Loucy (cell line): ENCODE data around the gene MYL12A.

Experiments
- H2AFZ ChIP-seq: fragments of 200-600 bp; sonication (generic); 2 replicates; pipeline ENCODE4 v1.6.0; 2016; ENCODE audit warnings: antibody characterized with exemption, mild to moderate bottlenecking, low read length, moderate library complexity
- H3F3A ChIP-seq: fragments of 200-600 bp; 2 replicates; pipeline ENCODE4 v1.6.0; 2016; ENCODE audit warnings: antibody characterized with exemption, low read depth, mild to moderate bottlenecking
- H3K27me3 ChIP-seq: fragments of 200-600 bp; sonication (generic); 2 replicates; pipeline ENCODE4 v1.6.1; 2014; ENCODE audit warnings: low read length, mild to moderate bottlenecking; ENCODE audit not compliant: insufficient read depth, poor library complexity, severe bottlenecking
- H3K36me3 ChIP-seq: fragments of 200-600 bp; sonication (generic); 2 replicates; pipeline ENCODE4 v1.6.1; 2016; ENCODE audit warnings: low read length; ENCODE audit not compliant: insufficient read depth
- H3K4me1 ChIP-seq: fragments of 200-600 bp; sonication (generic); 2 replicates; pipeline ENCODE4 v1.5.1; 2014; ENCODE audit warnings: low read length, mild to moderate bottlenecking; ENCODE audit not compliant: insufficient read depth, poor library complexity, severe bottlenecking
- H3K4me2 ChIP-seq: fragments of 200-600 bp; sonication (generic); 2 replicates; pipeline ENCODE4 v1.6.0; 2014; ENCODE audit warnings: antibody characterized with exemption, low read length, low read depth, mild to moderate bottlenecking; ENCODE audit not compliant: poor library complexity, severe bottlenecking
- H3K4me3 ChIP-seq: fragments of 200-600 bp; sonication (generic); 2 replicates; pipeline ENCODE4 v1.5.1; 2014; ENCODE audit warnings: low read length, mild to moderate bottlenecking, mixed read lengths; ENCODE audit not compliant: poor library complexity, severe bottlenecking
- H3K79me2 ChIP-seq: fragments of 200-600 bp; sonication (generic); 2 replicates; pipeline ENCODE4 v1.6.1; 2014; ENCODE audit warnings: low read length; ENCODE audit not compliant: insufficient read depth
- H3K9ac ChIP-seq: fragments of 200-600 bp; sonication (generic); 2 replicates; pipeline ENCODE4 v1.6.0; 2014; ENCODE audit warnings: mild to moderate bottlenecking, low read depth, low read length, moderate library complexity; ENCODE audit not compliant: poor library complexity, severe bottlenecking
- H3K9me2 ChIP-seq: fragments of 200-600 bp; sonication (generic); replicated peaks from 2 replicates; pipeline ENCODE4 v1.6.1; 2016; ENCODE audit warnings: low read depth, low read length, mixed read lengths
- H3K9me3 ChIP-seq: fragments of 200-600 bp; sonication (generic); 2 replicates; pipeline ENCODE4 v1.6.1; 2014; ENCODE audit warnings: mild to moderate bottlenecking, antibody characterized with exemption, low read length, low read depth; ENCODE audit not compliant: insufficient read depth
- H4K20me1 ChIP-seq: fragments of 200-600 bp; sonication (generic); 2 replicates; pipeline ENCODE4 v1.6.0; 2014; ENCODE audit warnings: antibody characterized with exemption, low read length, mild to moderate bottlenecking; ENCODE audit not compliant: insufficient read depth, poor library complexity, severe bottlenecking
- EZH2phosphoT487 ChIP-seq: fragments of 200-600 bp; IDR thresholded peaks from 2 replicates; pipeline ENCODE4 v1.6.1; 2018; ENCODE audit warnings: antibody characterized with exemption, mild to moderate bottlenecking, moderate library complexity, borderline replicate concordance
- TF ChIP-seq, protein P1 (sequence below): fragments of 200-600 bp; sonication (generic); conservative IDR thresholded peaks from 2 replicates; pipeline ENCODE4 v1.5.1; 2014; ENCODE audit warnings: mild to moderate bottlenecking, antibody characterized with exemption, low read length

The MYL12A gene

DNA sequence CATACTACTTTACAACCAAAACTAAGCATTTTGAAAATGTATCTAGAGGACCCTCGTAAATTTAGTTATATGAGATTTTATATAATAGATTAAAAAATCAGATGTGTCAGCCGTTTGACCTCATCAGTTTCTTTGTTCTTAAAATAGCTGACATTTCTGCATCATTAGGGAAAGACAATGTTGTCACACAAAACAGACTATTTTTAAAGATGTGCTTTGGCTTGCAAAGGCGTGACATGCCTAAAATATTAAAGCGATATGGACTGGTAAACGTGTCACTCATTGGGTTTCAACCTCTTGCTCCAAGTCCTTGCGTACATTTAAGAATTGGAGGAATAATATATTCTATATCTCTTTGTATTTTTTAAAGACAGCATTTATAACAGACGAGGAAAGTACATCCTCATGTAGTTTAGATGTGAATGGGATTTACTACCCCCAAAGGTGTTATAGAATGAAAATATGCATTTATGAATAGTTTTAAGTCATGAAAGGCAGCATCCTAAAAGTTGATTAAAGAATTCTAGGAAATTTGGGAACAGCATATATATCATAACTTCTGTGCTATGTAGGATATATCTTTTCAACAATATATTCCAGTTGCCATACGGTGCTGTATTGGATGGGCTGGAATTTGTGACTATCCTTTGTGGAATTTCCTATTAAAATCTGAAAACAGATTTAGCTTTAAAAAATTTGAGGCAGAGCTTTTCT, 3.8 kb downstream of the MYL12A start:
- peak overlapping the region; percentile 92 for H3K4me3 ChIP-seq
- H3K9me2 ChIP-seq: no peaks in the 10 kb centered on the region
- H3K27me3 ChIP-seq: peaks cover 6% of the 10 kb centered on the region
- no peaks in the 10 kb centered on the region for H3K9me3 ChIP-seq
- no peak overlapping the region for H2AFZ ChIP-seq
- peak overlapping the region; percentile 98 for H3K4me2 ChIP-seq
- peak overlapping the region; percentile 25 for H3K9ac ChIP-seq
- H3K4me1 ChIP-seq: peaks cover 52% of the 10 kb centered on the region
- H3K36me3 ChIP-seq: peaks cover 35% of the 10 kb centered on the region
- H3K79me2 ChIP-seq: peaks cover 91% of the 10 kb centered on the region
- peaks cover 66% of the 10 kb centered on the region for H4K20me1 ChIP-seq
- TF ChIP-seq, protein P1, sequence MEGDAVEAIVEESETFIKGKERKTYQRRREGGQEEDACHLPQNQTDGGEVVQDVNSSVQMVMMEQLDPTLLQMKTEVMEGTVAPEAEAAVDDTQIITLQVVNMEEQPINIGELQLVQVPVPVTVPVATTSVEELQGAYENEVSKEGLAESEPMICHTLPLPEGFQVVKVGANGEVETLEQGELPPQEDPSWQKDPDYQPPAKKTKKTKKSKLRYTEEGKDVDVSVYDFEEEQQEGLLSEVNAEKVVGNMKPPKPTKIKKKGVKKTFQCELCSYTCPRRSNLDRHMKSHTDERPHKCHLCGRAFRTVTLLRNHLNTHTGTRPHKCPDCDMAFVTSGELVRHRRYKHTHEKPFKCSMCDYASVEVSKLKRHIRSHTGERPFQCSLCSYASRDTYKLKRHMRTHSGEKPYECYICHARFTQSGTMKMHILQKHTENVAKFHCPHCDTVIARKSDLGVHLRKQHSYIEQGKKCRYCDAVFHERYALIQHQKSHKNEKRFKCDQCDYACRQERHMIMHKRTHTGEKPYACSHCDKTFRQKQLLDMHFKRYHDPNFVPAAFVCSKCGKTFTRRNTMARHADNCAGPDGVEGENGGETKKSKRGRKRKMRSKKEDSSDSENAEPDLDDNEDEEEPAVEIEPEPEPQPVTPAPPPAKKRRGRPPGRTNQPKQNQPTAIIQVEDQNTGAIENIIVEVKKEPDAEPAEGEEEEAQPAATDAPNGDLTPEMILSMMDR: no peak
- TF ChIP-seq EZH2phosphoT487: no peak
- H3F3A ChIP-seq: no peaks in the 10 kb centered on the region; the same call in 1 of the 2 replicates

DNA sequence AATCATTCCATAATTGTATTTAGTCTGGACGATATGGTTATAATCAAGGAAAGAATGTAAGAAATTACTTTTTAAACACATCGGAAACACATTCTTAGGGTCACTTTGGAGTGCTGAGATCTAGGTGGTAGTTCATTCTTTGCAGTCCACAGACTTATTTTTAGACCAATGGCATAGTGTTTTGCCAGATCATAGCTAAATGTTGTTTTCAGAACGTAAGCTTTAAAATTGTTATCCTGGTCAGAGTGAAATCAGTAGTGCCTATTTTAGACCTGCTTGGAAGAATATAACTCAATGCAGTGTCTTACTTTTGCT, 4.3 kb downstream of the MYL12A start:
- Histone ChIP-seq H3K27me3 (peaks cover 6% of the 10 kb centered on the region), H3K4me3 (peak overlapping the region; percentile 92), H3F3A (no peaks in the 10 kb centered on the region; the same call in 1 of the 2 replicates), H3K9me2 (no peaks in the 10 kb centered on the region), H3K4me2 (peak overlapping the region; percentile 98), H3K9ac (peak overlapping the region; percentile 25), H3K4me1 (peaks cover 52% of the 10 kb centered on the region), H3K9me3 (no peaks in the 10 kb centered on the region), H3K79me2 (peaks cover 88% of the 10 kb centered on the region), H3K36me3 (peaks cover 40% of the 10 kb centered on the region), H4K20me1 (peaks cover 66% of the 10 kb centered on the region), H2AFZ (no peak overlapping the region)
- no peak for TF ChIP-seq EZH2phosphoT487
- TF ChIP-seq, protein P1: no peak

DNA sequence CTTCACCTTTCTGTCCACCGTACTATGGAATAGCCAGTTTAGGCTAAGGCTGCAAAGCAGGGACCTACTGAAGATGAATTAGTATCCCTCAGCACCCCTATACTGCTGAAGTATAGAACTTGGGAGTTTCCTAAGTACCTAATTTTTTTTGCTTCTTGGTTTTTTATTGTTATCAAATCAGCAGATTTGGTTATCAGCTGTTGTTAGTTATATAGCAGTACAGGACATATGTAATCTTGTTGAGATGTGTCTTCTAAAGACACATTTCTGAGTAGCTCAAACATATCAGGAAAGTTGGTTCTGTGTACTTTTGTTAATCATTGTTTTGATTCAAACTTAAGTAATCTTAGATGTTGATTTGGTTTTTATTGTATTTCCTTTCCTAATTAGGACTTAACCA, 5.2 kb downstream of the MYL12A start:
- Histone ChIP-seq H3K9me2 (no peaks in the 10 kb centered on the region), H3K36me3 (peaks cover 48% of the 10 kb centered on the region), H3K4me2 (peak overlapping the region; percentile 98), H3K9ac (no peak overlapping the region), H3F3A (peaks cover 4% of the 10 kb centered on the region; the same call in 1 of the 2 replicates), H3K27me3 (peaks cover 5% of the 10 kb centered on the region), H2AFZ (no peak overlapping the region), H3K79me2 (peaks cover 86% of the 10 kb centered on the region), H4K20me1 (peaks cover 66% of the 10 kb centered on the region), H3K4me1 (peaks cover 52% of the 10 kb centered on the region), H3K4me3 (peak overlapping the region; percentile 92), H3K9me3 (no peaks in the 10 kb centered on the region)
- no peak for TF ChIP-seq EZH2phosphoT487
- TF ChIP-seq, protein P1: no peak
